Upper lobe of left lung (tissue), 4 donors: ENCODE measurements around the gene RIT2.

Source experiments
- POLR2A ChIP-seq, 4 donors: fragments of 450-650 bp; IDR thresholded peaks; one replicate each; pipeline ENCODE4 v1.5.1; 2016 to 2017; ENCODE audit warnings: antibody characterized with exemption in 4 of 4, mild to moderate bottlenecking in 2 of 4
- TF ChIP-seq, protein P1 (sequence below), 6 experiments: fragments of 450-650 bp in 4 of 6; fragments of 200-600 bp in 2 of 6; sonication (generic) in 2 of 6; IDR thresholded peaks; one replicate each; pipeline ENCODE4 v1.5.1; 2016 to 2019; ENCODE audit warnings: antibody characterized with exemption in 6 of 6

DNA sequence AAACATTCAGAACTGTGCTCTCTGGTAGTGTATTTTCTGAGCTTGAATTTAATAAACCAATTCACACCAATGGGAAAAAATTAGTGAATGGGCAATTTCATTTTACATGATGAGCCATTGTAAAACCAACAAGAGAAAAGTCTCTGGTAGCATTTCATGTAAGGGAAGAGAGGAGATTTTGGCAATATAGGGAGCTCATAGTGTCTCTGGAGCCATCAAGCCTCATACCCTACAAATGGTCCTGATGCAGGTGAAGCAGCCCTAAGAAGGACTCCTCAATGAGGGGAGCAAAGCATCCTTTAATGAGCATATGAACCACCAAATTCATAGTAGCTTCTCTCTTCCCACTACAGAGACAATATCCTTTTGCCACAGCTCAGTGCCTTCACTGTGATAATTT, 373.0 kb downstream of the RIT2 start:
- TF ChIP-seq POLR2A (IDR thresholded peaks at IDR 0.05), result no peak
- TF ChIP-seq, protein P1, sequence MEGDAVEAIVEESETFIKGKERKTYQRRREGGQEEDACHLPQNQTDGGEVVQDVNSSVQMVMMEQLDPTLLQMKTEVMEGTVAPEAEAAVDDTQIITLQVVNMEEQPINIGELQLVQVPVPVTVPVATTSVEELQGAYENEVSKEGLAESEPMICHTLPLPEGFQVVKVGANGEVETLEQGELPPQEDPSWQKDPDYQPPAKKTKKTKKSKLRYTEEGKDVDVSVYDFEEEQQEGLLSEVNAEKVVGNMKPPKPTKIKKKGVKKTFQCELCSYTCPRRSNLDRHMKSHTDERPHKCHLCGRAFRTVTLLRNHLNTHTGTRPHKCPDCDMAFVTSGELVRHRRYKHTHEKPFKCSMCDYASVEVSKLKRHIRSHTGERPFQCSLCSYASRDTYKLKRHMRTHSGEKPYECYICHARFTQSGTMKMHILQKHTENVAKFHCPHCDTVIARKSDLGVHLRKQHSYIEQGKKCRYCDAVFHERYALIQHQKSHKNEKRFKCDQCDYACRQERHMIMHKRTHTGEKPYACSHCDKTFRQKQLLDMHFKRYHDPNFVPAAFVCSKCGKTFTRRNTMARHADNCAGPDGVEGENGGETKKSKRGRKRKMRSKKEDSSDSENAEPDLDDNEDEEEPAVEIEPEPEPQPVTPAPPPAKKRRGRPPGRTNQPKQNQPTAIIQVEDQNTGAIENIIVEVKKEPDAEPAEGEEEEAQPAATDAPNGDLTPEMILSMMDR (IDR thresholded peaks at IDR 0.05), result no peak
